NCI-H526 (cell line): ENCODE results near the gene EML2.

Experiments
- DNase-seq, 2 experiments: peaks; one replicate each; lab custom pipeline; 2025; lab: John Stamatoyannopoulos, UW

The EML2 gene

DNA sequence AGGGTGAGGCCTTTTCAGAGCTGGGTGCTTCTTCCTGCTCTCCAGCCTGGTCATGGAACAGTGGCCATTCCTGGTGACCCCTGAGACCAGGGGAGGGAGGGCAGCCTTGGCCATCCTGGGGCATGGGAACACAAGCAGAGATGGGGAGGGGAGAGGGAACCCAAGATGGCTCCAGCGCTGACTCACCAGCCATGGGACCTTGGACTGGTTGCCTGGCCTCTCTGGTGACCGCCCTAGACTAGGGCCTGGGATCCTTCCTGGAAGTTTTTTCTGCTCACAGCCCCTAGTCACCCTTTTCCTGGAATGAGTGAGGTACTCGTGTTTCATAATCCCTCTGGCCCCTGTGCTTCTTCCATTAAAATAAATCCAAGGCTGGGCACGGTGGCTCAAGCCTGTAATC, 51.3 kb downstream of the EML2 start:
- no peak for DNase-seq

DNA sequence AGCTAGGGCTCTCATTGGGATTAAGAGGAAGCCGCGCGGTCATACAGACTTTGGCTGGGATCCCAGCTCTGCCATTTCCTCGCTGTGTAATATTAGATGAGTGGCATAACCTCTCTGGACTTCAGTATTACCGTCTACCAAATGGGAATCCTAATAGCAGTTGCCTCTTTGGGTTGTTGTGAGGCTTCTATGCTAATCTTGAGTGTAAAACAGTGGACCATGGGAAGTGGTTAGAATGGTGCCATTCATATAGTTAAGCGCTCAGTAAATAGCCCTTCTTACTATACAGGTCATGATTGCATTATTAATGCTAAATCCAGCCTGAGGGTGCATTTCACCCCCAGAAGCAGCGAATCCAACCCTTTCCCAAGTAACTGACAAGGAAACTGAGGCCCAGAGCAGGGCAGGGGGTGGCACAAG, 54.0 kb downstream of the EML2 start:
- DNase-seq, result no peak

DNA sequence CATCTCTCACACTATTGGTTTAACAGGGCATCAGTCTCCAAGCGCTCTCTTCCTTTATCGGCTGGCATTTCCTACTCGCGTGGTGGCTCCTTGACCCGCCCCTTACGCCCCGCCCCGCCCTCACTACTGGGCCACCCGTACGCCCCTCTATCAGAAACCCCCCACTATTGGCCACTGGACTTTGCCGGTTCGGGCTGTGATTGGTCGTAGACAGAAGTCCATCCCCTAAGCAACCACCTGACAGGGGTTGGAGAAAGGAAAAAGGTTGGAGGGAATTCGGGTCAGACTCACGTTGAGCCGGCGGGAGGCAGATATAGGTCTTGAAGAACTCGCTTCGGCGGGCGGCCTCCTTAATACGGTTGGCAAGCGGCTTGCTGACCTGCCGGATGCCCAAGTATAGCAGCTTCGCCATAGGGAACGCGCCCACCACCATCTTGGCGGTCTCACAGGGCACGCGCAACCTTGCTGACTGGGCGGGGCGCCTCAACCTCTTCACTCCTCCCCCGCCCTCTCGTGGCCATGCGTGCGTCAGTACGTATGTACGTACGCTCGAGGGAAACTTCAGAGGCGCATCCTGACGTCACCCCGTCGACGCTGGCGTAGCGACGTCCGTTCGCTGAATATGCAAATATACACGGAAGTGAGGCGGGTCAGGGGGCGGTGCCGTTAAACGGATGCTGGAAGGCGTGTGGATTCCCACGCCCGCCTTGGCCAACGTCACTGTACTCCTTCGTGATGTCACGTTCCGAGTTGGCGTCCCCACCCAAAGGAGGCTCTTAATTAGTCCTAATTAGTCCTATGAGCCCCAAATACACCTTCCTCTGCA, 54.7 kb downstream of the EML2 start, which contains the start of gene OPA3:
TSS of gene OPA3 (minus strand) at position 471 of the 826 bp plus-strand sequence. CDS start at position 433, 38 bp downstream.
- peak; percentile 98 to 100 for DNase-seq

DNA sequence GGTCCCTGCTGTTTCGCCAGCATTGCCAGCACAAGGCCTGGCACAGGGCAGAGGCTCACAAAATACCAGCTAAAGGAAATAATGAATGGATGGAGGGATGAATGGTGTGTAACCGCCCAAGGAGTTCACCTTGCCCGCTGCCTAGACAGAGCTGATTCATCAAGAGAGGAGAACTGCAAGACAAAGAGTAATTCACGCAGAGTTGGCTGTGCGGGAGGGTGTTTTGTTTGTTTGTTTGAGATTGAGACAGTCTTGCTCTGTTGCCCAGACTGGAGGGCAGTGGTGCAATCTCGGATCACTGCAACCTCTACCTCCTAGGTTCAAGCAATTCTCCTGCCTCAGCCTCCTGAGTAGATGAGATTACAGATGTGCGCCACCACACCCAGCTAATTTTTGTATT, 57.6 kb downstream of the EML2 start:
- no peak for DNase-seq

DNA sequence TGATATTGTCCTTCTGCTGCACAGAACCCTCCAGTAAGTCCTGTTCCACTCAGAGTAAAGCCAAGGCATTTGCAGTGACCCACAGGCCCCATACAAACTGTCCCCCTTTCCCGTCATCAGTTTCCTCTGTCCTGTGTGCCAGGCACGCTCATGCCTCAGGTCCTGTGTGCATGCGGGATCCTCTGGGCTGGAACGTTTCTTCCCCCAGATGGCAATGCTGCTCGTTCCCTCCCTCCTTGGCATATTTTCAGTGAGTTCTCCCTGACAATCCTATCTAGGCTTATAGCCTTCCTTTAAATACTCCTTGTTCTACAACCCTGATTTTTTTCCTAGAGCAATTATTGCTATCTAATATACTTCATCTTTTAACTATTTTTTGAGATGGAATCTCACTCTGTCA, 60.3 kb downstream of the EML2 start:
- no peak for DNase-seq

DNA sequence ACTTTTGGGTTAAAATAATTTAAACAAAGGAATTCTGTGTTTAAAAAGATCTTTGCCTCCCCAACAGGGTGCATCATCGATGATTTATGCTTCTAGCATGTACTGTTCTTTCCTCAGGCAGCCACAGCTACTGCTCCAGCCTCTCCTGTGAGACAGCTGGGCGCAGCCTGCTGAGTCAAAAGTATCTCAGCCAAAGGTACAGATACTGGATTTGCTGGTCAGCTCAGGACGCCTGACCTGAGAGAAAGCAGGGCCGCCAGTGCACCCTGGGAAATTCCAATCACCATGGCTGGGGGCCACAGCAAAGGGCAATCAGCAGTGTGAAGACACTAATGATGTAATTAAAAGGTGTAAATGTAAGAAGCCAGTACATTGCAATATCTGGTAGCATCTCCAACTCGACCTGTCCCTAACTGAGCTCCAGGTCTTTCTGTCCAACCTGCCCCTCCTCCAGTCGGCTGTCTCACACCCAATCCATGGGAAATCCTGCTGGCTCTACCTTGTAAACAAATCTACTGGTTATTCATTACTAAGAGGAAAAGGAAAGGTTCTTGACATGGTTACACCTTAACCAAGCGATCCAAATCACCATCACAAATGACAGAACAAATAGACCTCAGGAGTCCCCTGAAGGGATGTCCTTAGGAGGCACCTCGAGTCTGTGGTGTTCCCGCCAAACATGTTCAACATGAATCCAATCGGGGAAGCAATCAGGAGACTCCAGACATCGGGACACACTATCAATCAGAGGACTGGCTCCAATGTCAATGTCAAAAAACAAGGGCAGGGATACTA, 61.9 kb downstream of the EML2 start:
- DNase-seq, result no peak

DNA sequence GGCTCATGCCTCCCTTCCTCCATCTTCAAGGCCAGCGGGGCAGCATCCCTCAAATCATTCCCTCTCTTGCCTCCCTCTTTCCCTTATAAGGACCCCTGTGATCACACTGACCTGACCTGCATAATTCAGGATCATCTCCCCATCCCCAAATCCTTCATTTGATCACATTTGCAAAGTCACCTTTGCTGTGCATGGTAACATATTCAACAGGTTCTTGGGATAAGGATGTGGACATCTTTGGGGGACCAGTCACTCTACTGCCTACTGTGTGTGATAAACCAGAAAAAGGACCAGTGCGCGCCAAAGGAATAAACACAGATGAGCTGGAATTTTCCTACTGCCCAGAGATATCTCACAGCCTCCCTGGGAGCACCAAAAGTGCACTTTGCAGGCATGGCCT, 62.5 kb downstream of the EML2 start:
- no peak for DNase-seq

DNA sequence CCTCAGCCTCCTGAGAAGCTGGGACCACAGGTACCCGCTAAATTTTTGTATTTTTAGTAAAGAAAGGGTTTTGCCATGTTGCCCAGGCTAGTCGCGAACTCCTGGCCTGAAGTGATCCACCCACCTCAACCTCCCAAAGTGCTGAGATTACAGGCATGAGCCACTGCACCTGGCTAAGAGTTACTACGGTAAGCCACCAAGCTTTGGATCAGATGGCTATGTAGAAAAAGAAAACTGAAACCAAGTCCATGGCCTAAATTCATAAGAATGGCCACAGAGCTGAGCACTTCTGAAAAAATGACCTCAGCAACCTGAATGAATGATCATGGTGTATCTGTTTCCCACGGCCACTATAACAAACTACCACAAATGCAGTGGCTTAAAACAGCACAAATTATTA, 64.0 kb downstream of the EML2 start:
- no peak for DNase-seq

DNA sequence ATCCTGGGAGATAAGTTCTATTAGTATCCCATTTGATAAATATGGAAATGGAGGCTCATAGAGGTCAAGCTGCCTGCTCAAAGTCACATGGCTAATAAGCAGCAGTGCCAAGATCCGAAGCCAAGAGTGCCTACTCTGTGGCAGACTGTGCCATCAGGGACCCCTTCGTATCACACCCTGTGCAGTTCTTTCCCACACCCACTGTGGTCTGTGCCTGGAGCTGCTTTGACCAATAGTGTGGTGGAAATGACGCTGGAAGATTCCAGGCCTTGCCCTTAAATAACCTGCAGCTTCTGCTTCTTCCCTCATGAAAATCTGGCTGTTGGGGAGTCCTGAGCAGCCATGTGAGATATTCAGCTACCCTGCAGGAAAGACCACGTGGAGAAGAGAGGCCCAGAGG, 64.7 kb downstream of the EML2 start:
- DNase-seq, result no peak

DNA sequence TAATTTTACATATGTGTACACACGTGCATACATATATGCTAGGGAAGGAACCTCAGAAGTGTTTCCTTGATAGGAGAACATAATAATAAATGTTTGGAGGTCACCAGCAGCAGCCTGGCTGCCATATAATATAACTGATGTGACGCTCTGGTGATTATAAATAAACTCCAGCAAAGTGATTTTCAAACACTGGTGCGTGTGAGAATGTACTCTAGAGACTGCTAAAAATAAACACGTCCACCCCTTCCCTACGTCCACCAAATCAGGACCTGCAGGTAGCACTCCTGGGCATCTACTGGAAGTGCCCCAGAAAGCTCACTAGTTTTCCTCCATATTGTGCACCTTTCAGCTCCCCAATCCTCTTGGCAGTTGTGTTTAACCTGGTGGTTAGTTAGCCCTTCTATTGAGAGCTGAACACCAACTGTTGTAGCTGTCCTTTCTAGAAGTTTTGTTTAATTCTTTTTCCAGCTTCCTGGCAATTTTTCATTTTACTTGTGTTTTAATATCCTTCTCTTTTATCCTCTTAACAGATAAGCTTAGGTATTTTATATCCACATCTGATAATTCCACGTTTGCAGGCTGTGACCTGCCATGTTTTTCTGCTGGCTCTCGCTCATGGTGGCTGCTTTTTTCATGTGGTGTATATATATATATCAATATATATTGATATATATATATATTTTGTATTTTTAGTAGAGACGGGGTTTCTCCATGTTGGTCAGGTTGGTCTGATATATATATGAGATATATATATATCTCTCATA, 67.6 kb downstream of the EML2 start:
- no peak for DNase-seq

DNA sequence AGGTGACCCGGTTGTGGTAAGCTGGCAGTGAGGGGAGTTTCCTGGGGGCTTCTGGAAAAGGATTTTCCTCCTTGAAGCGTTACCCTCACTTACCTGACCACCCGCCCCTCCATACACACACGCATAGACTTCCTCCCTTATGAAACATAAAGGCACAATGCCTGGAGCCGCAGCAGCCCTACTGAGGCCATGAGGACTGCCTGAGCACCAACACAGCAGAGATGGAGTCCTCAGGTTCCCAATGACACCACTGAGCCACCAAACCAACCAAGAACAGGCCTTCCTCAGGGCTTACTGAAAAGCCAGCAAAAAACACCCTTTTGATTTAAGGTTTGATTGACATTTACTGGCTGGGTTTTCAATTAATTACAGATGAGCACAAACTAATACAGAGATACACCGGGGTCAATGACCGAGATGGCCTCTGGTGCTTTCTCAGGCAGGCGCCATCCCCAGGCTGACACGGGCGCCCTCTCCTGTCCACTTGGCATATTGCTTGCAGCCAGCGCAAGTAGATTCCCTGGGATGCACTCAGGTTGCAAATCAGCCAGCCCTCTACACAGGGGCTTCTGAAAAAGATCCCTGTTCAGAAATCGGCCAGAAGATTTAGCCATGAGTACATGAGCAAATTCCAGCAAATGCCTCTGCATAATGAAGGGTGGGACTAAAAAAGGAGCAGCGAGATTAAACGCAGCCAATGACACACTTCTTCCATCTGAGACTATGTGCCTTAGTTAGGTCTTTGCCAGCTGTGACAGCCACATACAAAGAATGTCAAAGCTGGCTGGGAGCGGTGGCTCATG, 69.4 kb downstream of the EML2 start:
- peak in 1 of 2 experiments; percentile 52 for DNase-seq

DNA sequence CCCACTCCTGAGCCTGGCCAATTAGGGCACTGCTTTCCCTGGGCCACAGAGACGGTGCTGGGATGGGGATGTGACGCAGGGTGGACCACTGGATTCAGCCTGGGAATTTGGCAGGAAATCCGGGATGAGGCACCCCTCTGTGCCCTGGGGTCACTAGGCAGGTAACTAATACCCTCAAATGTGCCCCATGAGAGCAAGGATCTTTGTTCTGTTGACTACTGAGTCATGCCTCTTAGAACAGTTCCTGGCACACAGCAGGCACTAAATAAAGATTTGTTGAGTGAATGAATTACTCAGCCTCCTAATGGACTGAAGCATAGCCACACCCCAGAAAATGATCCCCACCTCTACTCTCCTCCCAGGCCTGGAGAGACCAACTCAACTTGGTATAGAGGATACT, 70.5 kb downstream of the EML2 start:
- DNase-seq, result no peak

DNA sequence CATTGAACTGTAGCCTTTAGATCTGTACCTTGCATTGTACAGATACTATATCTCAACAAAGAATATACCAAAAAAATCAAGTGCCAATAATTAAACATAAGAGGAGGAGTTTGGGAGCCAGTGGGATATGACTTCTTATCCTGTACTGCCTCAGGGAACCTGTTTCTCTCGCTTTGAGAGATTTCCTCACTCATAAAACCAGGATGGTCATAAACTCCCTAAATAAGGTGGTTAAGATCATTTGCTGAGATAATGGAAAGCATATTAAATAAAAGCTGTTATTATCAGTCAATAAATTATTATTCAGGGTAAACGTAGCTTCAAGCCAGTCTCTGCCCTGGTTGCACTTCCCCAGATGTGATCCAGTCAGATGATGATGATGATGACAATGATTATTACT, 71.6 kb downstream of the EML2 start:
- no peak for DNase-seq

DNA sequence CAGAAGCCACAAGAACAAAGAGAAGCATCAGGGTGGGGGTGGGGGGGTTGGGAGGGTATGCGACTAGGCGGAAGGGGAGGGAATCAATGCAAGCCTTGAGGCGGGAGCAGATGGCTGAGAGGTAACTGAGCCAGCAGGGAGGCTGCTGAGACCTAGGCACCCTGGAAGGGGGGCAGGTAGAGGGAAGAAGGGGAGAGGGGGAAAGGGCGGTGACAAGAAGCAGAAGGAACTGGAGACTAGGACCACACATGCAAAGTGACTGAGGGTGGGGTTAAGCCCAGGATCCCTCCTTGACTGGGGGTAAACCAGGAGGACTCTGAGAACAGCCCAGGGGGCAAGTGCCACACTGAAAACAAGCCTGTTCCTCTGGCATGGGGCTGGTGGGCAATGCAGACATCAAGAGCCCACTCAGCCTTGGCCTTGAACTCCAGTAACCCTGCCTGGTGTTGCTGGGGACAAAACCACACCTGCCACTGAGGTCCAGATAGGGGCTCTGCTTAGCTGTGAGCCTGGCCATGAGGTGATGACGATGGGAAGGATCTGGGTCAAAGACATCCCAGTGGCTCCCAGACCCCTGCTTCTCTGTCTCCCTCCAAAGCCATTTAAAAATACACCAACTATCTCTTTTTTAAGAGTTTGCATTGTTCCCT, 74.9 kb downstream of the EML2 start:
- DNase-seq, result no peak

DNA sequence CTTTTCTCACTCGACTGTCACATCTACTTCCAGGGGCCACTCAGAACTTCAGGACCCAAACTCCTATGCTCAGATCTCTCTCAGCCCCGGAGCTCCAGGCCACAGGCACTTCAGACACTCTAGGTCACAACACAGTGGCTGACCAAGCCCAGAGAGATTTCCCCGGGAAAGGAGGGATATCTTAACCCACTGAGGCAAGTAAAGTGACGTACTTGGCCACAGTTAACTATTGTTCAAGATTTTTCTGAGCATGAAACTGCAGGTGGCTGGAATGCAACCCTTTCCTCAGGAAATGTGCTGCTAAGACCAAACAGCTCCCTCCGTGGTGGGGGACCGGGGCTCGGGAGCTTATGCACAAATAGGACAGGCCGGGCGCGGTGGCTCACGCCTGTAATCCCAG, 78.5 kb downstream of the EML2 start:
- DNase-seq, result no peak

DNA sequence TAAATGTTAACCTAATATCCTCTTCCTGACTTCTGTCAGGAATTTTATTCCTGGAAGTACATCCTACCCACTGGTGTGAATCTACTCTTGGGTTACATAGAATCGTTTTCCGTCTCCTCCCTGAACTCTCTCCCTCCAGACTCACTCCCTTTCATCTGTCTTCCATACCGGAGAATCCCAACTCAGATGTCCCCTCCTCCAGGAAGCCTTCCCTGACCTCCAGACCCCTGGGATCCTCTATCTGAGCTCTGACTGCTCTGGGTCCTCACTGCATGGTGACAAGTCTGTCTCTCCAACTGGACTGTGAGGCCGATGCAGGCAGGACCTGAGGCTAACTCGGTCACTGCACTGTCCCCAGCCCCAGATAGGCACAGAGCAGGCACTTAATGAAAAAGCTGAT, 79.2 kb downstream of the EML2 start:
- no peak for DNase-seq
